Naive B cell (primary cell): ENCODE measurements around the gene FILIP1L. TPM values are rescaled to one million over a fixed set of nuclear protein-coding genes. Genes with fewer than 3 reads are reported as not detected.

Experiments
- ATAC-seq, 2 donors: fragments of 150-1000 bp; cut with Tn5 transposase; 2 replicates each; pipeline ENCODE4 v1.10.0; 2021; ENCODE audit warnings: low read depth in 2 of 2, mild to moderate bottlenecking in 2 of 2, moderate library complexity in 2 of 2
- DNase-seq: peaks from one replicate; pipeline ENCODE4 v3.0.0; 2022
- H3K27ac Mint-ChIP-seq, 6 donors: one replicate each; pipeline ENCODE4 v1.8.0; 2020 to 2022; ENCODE audit warnings: mild to moderate bottlenecking in 6 of 6, mixed read lengths in 6 of 6, moderate library complexity in 5 of 6, inconsistent platforms in 2 of 6
- H3K27me3 Mint-ChIP-seq, 3 donors: one replicate each; pipeline ENCODE4 v1.8.0; 2021 to 2022; ENCODE audit warnings: mixed read lengths in 3 of 3, mild to moderate bottlenecking in 1 of 3
- H3K36me3 Mint-ChIP-seq, 2 donors: one replicate each; pipeline ENCODE4 v1.8.0; 2020 to 2022; ENCODE audit warnings: mixed read lengths in 2 of 2, inconsistent platforms in 1 of 2, mild to moderate bottlenecking in 1 of 2
- H3K4me1 Mint-ChIP-seq, 3 donors: one replicate each; pipeline ENCODE4 v1.8.0; 2020 to 2022; ENCODE audit warnings: mixed read lengths in 3 of 3, inconsistent platforms in 1 of 3, mild to moderate bottlenecking in 1 of 3, moderate library complexity in 1 of 3
- H3K4me3 Mint-ChIP-seq, 8 donors: one replicate each; pipeline ENCODE4 v1.8.0; 2020 to 2022; ENCODE audit warnings: mild to moderate bottlenecking in 8 of 8, mixed read lengths in 8 of 8, moderate library complexity in 8 of 8, inconsistent platforms in 2 of 8
- H3K9me3 Mint-ChIP-seq, 7 donors: one replicate each; pipeline ENCODE4 v1.8.0; 2020 to 2022; ENCODE audit warnings: mixed read lengths in 7 of 7, mild to moderate bottlenecking in 5 of 7, inconsistent platforms in 2 of 7, moderate library complexity in 1 of 7
- polyA plus RNA-seq, 6 donors: library from polyadenylated mRNA; unstranded; fragments of 300-500 nt; fragmentation: Illumina TruSeq; gene quantifications; one replicate each; pipeline ENCODE4 v1.2.3, GENCODE V29; 2021; ENCODE audit warnings: low read depth in 6 of 6

FILIP1L gene
- polyA plus RNA-seq, 6 donors from 2014 or later, result 0.29 to 1.2 (median 0.99) TPM; not detected in 1

- Mint-ChIP-seq H3K27ac (peak overlapping the region in 1 of 6 donors; percentile 3), H3K4me3 (no peak overlapping the region), H3K4me1 (peaks cover 0 to 15% (median 14%) of the 10 kb centered on the region in 3 donors), H3K36me3 (peaks cover 5 to 8% of the 10 kb centered on the region in 2 donors), H3K27me3 (no peaks in the 10 kb centered on the region), H3K9me3 (no peaks in the 10 kb centered on the region)
- ATAC-seq, result no peak
- no peak for DNase-seq
Measured at GRCh38 chr3:99967796-99968195, 146.5 kb downstream of the FILIP1L start.

GRCh38 chr3:99966662-99967416 is 147.5 kb downstream of the FILIP1L start:
- H3K36me3 Mint-ChIP-seq, result peaks cover 5 to 12% of the 10 kb centered on the region in 2 donors
- H3K4me3 Mint-ChIP-seq, result no peak overlapping the region
- H3K27me3 Mint-ChIP-seq, result no peaks in the 10 kb centered on the region
- no peaks in the 10 kb centered on the region for H3K9me3 Mint-ChIP-seq
- ATAC-seq (no peak), DNase-seq (no peak)
- H3K27ac Mint-ChIP-seq, result no peak overlapping the region
- peaks cover 0 to 18% (median 15%) of the 10 kb centered on the region in 3 donors for H3K4me1 Mint-ChIP-seq

- H3K4me3 Mint-ChIP-seq, result no peak overlapping the region
- H3K4me1 Mint-ChIP-seq, result peaks cover 0 to 18% (median 14%) of the 10 kb centered on the region in 3 donors
- no peak overlapping the region for H3K27ac Mint-ChIP-seq
- no peaks in the 10 kb centered on the region for H3K27me3 Mint-ChIP-seq
- no peaks in the 10 kb centered on the region for H3K9me3 Mint-ChIP-seq
- ATAC-seq, result no peak
- H3K36me3 Mint-ChIP-seq, result peaks cover 5 to 15% of the 10 kb centered on the region in 2 donors
- no peak for DNase-seq
Measured at GRCh38 chr3:99965681-99966408, 148.5 kb downstream of the FILIP1L start.

- H3K27me3 Mint-ChIP-seq, result no peaks in the 10 kb centered on the region
- no peak overlapping the region for H3K4me3 Mint-ChIP-seq
- peaks cover 4 to 12% (median 7%) of the 10 kb centered on the region in 3 donors for H3K4me1 Mint-ChIP-seq
- DNase-seq (no peak), ATAC-seq (no peak)
- H3K9me3 Mint-ChIP-seq, result no peaks in the 10 kb centered on the region
- H3K36me3 Mint-ChIP-seq, result peaks cover 5 to 15% of the 10 kb centered on the region in 2 donors
- H3K27ac Mint-ChIP-seq, result no peak overlapping the region
Measured at GRCh38 chr3:99965077-99965476, 149.2 kb downstream of the FILIP1L start.

- Mint-ChIP-seq H3K9me3 (no peaks in the 10 kb centered on the region), H3K27ac (peak overlapping the region in 2 of 6 donors; percentile 7 to 59), H3K4me1 (peaks cover 8 to 13% (median 13%) of the 10 kb centered on the region in 3 donors), H3K4me3 (no peak overlapping the region), H3K27me3 (no peaks in the 10 kb centered on the region), H3K36me3 (peaks cover 5 to 15% of the 10 kb centered on the region in 2 donors)
- DNase-seq (no peak), ATAC-seq (no peak)
Measured at GRCh38 chr3:99962703-99963102, 151.6 kb downstream of the FILIP1L start.

- H3K4me1 Mint-ChIP-seq, result peaks cover 8 to 18% (median 13%) of the 10 kb centered on the region in 3 donors
- H3K27me3 Mint-ChIP-seq, result no peaks in the 10 kb centered on the region
- DNase-seq (no peak), ATAC-seq (no peak)
- no peaks in the 10 kb centered on the region for H3K9me3 Mint-ChIP-seq
- no peak overlapping the region for H3K4me3 Mint-ChIP-seq
- peaks cover 5 to 16% of the 10 kb centered on the region in 2 donors for H3K36me3 Mint-ChIP-seq
- H3K27ac Mint-ChIP-seq, result no peak overlapping the region
Measured at GRCh38 chr3:99961756-99962515, 152.4 kb downstream of the FILIP1L start.

GRCh38 chr3:99960941-99961340 is 153.4 kb downstream of the FILIP1L start:
- Mint-ChIP-seq H3K4me1 (peaks cover 13 to 20% (median 18%) of the 10 kb centered on the region in 3 donors), H3K9me3 (no peaks in the 10 kb centered on the region), H3K4me3 (no peak overlapping the region), H3K27me3 (no peaks in the 10 kb centered on the region), H3K27ac (peak overlapping the region in 1 of 6 donors; percentile 4), H3K36me3 (peaks cover 5 to 25% of the 10 kb centered on the region in 2 donors)
- ATAC-seq, result no peak
- no peak for DNase-seq

GRCh38 chr3:99960123-99960878 is 154.0 kb downstream of the FILIP1L start:
- no peak for DNase-seq
- ATAC-seq, result no peak
- no peak overlapping the region for H3K4me3 Mint-ChIP-seq
- H3K4me1 Mint-ChIP-seq, result peaks cover 16 to 21% (median 18%) of the 10 kb centered on the region in 3 donors
- H3K9me3 Mint-ChIP-seq, result no peaks in the 10 kb centered on the region
- no peak overlapping the region for H3K27ac Mint-ChIP-seq
- H3K27me3 Mint-ChIP-seq, result no peaks in the 10 kb centered on the region
- peaks cover 5 to 25% of the 10 kb centered on the region in 2 donors for H3K36me3 Mint-ChIP-seq

GRCh38 chr3:99958222-99958912 is 155.9 kb downstream of the FILIP1L start:
- peak overlapping the region in 2 of 6 donors; percentile 38 to 93 for H3K27ac Mint-ChIP-seq
- no peaks in the 10 kb centered on the region for H3K27me3 Mint-ChIP-seq
- ATAC-seq (no peak), DNase-seq (no peak)
- H3K36me3 Mint-ChIP-seq, result peaks cover 3 to 23% of the 10 kb centered on the region in 2 donors
- H3K9me3 Mint-ChIP-seq, result no peaks in the 10 kb centered on the region
- H3K4me1 Mint-ChIP-seq, result peaks cover 20 to 23% (median 21%) of the 10 kb centered on the region in 3 donors
- no peak overlapping the region for H3K4me3 Mint-ChIP-seq

- Mint-ChIP-seq H3K4me3 (no peak overlapping the region), H3K9me3 (no peaks in the 10 kb centered on the region), H3K4me1 (peaks cover 16 to 23% (median 18%) of the 10 kb centered on the region in 3 donors), H3K27ac (no peak overlapping the region), H3K36me3 (peaks cover 0 to 17% of the 10 kb centered on the region in 2 donors), H3K27me3 (no peaks in the 10 kb centered on the region)
- DNase-seq (no peak), ATAC-seq (no peak)
Measured at GRCh38 chr3:99957151-99957796, 157.0 kb downstream of the FILIP1L start.

- Mint-ChIP-seq H3K9me3 (no peaks in the 10 kb centered on the region), H3K4me3 (no peak overlapping the region), H3K27me3 (no peaks in the 10 kb centered on the region), H3K36me3 (peaks cover 0 to 9% of the 10 kb centered on the region in 2 donors), H3K4me1 (peaks cover 12 to 27% (median 25%) of the 10 kb centered on the region in 3 donors), H3K27ac (peak overlapping the region in 2 of 6 donors; percentile 2 to 58)
- no peak for DNase-seq
- no peak for ATAC-seq
Measured at GRCh38 chr3:99955773-99956562, 158.3 kb downstream of the FILIP1L start.
